ENCODE data around the gene XPO6. TPM values are rescaled to one million over a fixed set of nuclear protein-coding genes. Genes with fewer than 3 reads are reported as not detected.

Gene XPO6
- polyA plus RNA-seq, 3 donors = 70.3 to 75.1 (median 73.7) TPM

GRCh38 chr16:28210264-28210663 lies 1.5 kb downstream of the XPO6 start:
- DNase-seq (ENCODE audit: low read depth in 3 of 3, low spot score in 2 of 3) = no peak

GRCh38 chr16:28208824-28209223 lies 2.9 kb downstream of the XPO6 start:
- DNase-seq (ENCODE audit: low read depth in 3 of 3, low spot score in 2 of 3) = no peak

GRCh38 chr16:28208131-28208530 lies 3.6 kb downstream of the XPO6 start:
- DNase-seq (ENCODE audit: low read depth in 3 of 3, low spot score in 2 of 3) = no peak

GRCh38 chr16:28207399-28207798 lies 4.4 kb downstream of the XPO6 start:
- no peak for DNase-seq (ENCODE audit: low read depth in 3 of 3, low spot score in 2 of 3)

GRCh38 chr16:28205974-28206373 lies 5.8 kb downstream of the XPO6 start:
- DNase-seq (ENCODE audit: low read depth in 3 of 3, low spot score in 2 of 3) = no peak

- DNase-seq (ENCODE audit: low read depth in 3 of 3, low spot score in 2 of 3) = no peak
Observed at GRCh38 chr16:28205117-28205899, 6.5 kb downstream of the XPO6 start.

- no peak for DNase-seq (ENCODE audit: low read depth in 3 of 3, low spot score in 2 of 3)
Observed at GRCh38 chr16:28204622-28205021, 7.1 kb downstream of the XPO6 start.

- DNase-seq (ENCODE audit: low read depth in 3 of 3, low spot score in 2 of 3) = no peak
Observed at GRCh38 chr16:28204204-28204603, 7.6 kb downstream of the XPO6 start.

- no peak for DNase-seq (ENCODE audit: low read depth in 3 of 3, low spot score in 2 of 3)
Observed at GRCh38 chr16:28202147-28202746, 9.5 kb downstream of the XPO6 start.

GRCh38 chr16:28200661-28201060 lies 11.1 kb downstream of the XPO6 start:
- DNase-seq (ENCODE audit: low read depth in 3 of 3, low spot score in 2 of 3) = no peak

GRCh38 chr16:28196387-28196987 lies 15.3 kb downstream of the XPO6 start:
- no peak for DNase-seq (ENCODE audit: low read depth in 3 of 3, low spot score in 2 of 3)

- DNase-seq (ENCODE audit: low read depth in 3 of 3, low spot score in 2 of 3) = no peak
Observed at GRCh38 chr16:28195859-28196258, 15.9 kb downstream of the XPO6 start.

- no peak for DNase-seq (ENCODE audit: low read depth in 3 of 3, low spot score in 2 of 3)
Observed at GRCh38 chr16:28193530-28194423, 18.0 kb downstream of the XPO6 start.

- DNase-seq (ENCODE audit: low read depth in 3 of 3, low spot score in 2 of 3) = no peak
Observed at GRCh38 chr16:28192806-28193529, 18.8 kb downstream of the XPO6 start.

GRCh38 chr16:28191364-28191960 lies 20.3 kb downstream of the XPO6 start:
- no peak for DNase-seq (ENCODE audit: low read depth in 3 of 3, low spot score in 2 of 3)

- DNase-seq (ENCODE audit: low read depth in 3 of 3, low spot score in 2 of 3) = no peak
Observed at GRCh38 chr16:28189245-28189644, 22.5 kb downstream of the XPO6 start.

GRCh38 chr16:28188085-28188916 lies 23.5 kb downstream of the XPO6 start:
- DNase-seq (ENCODE audit: low read depth in 3 of 3, low spot score in 2 of 3) = no peak

- DNase-seq (ENCODE audit: low read depth in 3 of 3, low spot score in 2 of 3) = no peak
Observed at GRCh38 chr16:28187595-28188004, 24.2 kb downstream of the XPO6 start.

GRCh38 chr16:28186752-28187151 lies 25.0 kb downstream of the XPO6 start:
- DNase-seq (ENCODE audit: low read depth in 3 of 3, low spot score in 2 of 3) = no peak
